22Rv1 (cell line): ENCODE measurements around the gene COQ8A.

Experiments used
- CTCF ChIP-seq: fragments of 450-650 bp; IDR thresholded peaks from 2 replicates; pipeline ENCODE4 v1.5.1; 2017; ENCODE audit warnings: mild to moderate bottlenecking
- ZFX ChIP-seq: fragments of 450-650 bp; IDR thresholded peaks from 2 replicates; pipeline ENCODE4 v1.6.1; 2017; ENCODE audit warnings: antibody characterized with exemption, borderline replicate concordance

- TF ChIP-seq CTCF: no peak
- no peak for TF ChIP-seq ZFX
Observed at GRCh38 chr1:226934483-226935237, 5.4 kb upstream of the COQ8A start.
